Gastroesophageal sphincter (tissue), 3 donors: Measurements from ENCODE around the gene TUBE1.

Source experiments
- CTCF ChIP-seq, 4 experiments: fragments of 200-600 bp in 2 of 4; fragments of 450-650 bp in 2 of 4; sonication (generic) in 1 of 4; IDR thresholded peaks; one replicate each; pipeline ENCODE4 v1.5.1; 2017 to 2019; ENCODE audit warnings: antibody characterized with exemption in 4 of 4, mild to moderate bottlenecking in 2 of 4, moderate library complexity in 2 of 4
- EP300 ChIP-seq: sonication (generic); formaldehyde crosslinking; IDR thresholded peaks from one replicate; pipeline ENCODE4 v1.6.1; 2017; ENCODE audit warnings: antibody characterized with exemption, mild to moderate bottlenecking
- POLR2A ChIP-seq, 2 donors: fragments of 450-650 bp; IDR thresholded peaks; one replicate each; pipeline ENCODE4 v1.6.1; 2017; ENCODE audit warnings: antibody characterized with exemption in 2 of 2, mild to moderate bottlenecking in 2 of 2, moderate library complexity in 1 of 2
- POLR2AphosphoS5 ChIP-seq: sonication (generic); formaldehyde crosslinking; IDR thresholded peaks from one replicate; pipeline ENCODE4 v1.6.1; 2017; ENCODE audit warnings: antibody characterized with exemption

GRCh38 chr6:112118034-112118433, 30.8 kb upstream of the TUBE1 start:
- no peak for TF ChIP-seq CTCF (IDR thresholded peaks at IDR 0.05)
- TF ChIP-seq POLR2A (IDR thresholded peaks at IDR 0.05) = no peak
- TF ChIP-seq POLR2AphosphoS5 = no peak
- no peak for TF ChIP-seq EP300
